ENCODE measurements around the gene YIF1A. TPM values are rescaled to one million over a fixed set of nuclear protein-coding genes. Genes with fewer than 3 reads are reported as not detected.
"Not testable (repeated sequence)": the region's sequence is repeated elsewhere in the genome, so short reads cannot be mapped to it uniquely, and the experiment has no call there.

YIF1A gene
- polyA plus RNA-seq, 1 donor from 2014 or later = 51.2 TPM

GRCh38 chr11:66311470-66311964 is 22.6 kb upstream of the YIF1A start:
- no peak overlapping the region for H3K4me2 ChIP-seq (ENCODE audit: low read length)
- no peaks in the 10 kb centered on the region for H3F3A ChIP-seq (ENCODE audit: insufficient read depth, low read length, poor library complexity, severe bottlenecking)
- peak overlapping the region; percentile 30 for H3K9ac ChIP-seq (ENCODE audit: low read length)
- no peaks in the 10 kb centered on the region for H3K9me2 ChIP-seq (ENCODE audit: insufficient read depth, low read length)
- H3K36me3 ChIP-seq (ENCODE audit: insufficient read depth, low read length) = no peaks in the 10 kb centered on the region
- H3K9me3 ChIP-seq (ENCODE audit: low read length) = no peaks in the 10 kb centered on the region
- H2AFZ ChIP-seq (ENCODE audit: low read depth, low read length) = no peak overlapping the region
- peaks cover 11% of the 10 kb centered on the region for H3K27me3 ChIP-seq (ENCODE audit: insufficient read depth, low read depth, low read length)
- no peak overlapping the region for H3K27ac ChIP-seq (ENCODE audit: low read length)
- H3K4me3 ChIP-seq (ENCODE audit: low read length) = peak overlapping the region; percentile 70
- no peak for TF ChIP-seq POLR2AphosphoS5 (IDR thresholded peaks at IDR 0.05)
- no peak for TF ChIP-seq EP300 (conservative IDR thresholded peaks at IDR 0.05; ENCODE audit: poor library complexity, severe bottlenecking)
- TF ChIP-seq EZH2 (IDR thresholded peaks at IDR 0.05; ENCODE audit: borderline replicate concordance, insufficient read depth, low read length, poor library complexity, severe bottlenecking) = no peak
- no peak for TF ChIP-seq MXI1 (conservative IDR thresholded peaks at IDR 0.05; ENCODE audit: poor library complexity, severe bottlenecking)
- no peak for TF ChIP-seq RAD21 (conservative IDR thresholded peaks at IDR 0.05)
- TF ChIP-seq TAF1 (IDR thresholded peaks at IDR 0.05; ENCODE audit: low read depth) = no peak
- TF ChIP-seq CTCF (IDR thresholded peaks at IDR 0.05; ENCODE audit: poor library complexity, severe bottlenecking) = no peak
- TF ChIP-seq SMC3 (conservative IDR thresholded peaks at IDR 0.05; ENCODE audit: poor library complexity) = no peak
- no peak for TF ChIP-seq REST (IDR thresholded peaks at IDR 0.05; ENCODE audit: borderline replicate concordance)
- H4K20me1 ChIP-seq (ENCODE audit: insufficient read depth) = no peaks in the 10 kb centered on the region
- no peaks in the 10 kb centered on the region for H3K79me2 ChIP-seq (replicated peaks; ENCODE audit: insufficient read depth, low read length)

GRCh38 chr11:66310803-66311440 is 22.0 kb upstream of the YIF1A start:
- H3K27me3 ChIP-seq (ENCODE audit: insufficient read depth, low read depth, low read length) = peaks cover 11% of the 10 kb centered on the region
- not testable (repeated sequence) for H3K9me3 ChIP-seq (ENCODE audit: low read length); H3K4me2 ChIP-seq (ENCODE audit: low read length); H3K36me3 ChIP-seq (ENCODE audit: insufficient read depth, low read length); H3K9me2 ChIP-seq (ENCODE audit: insufficient read depth, low read length); H3K4me3 ChIP-seq (ENCODE audit: low read length); H3F3A ChIP-seq (ENCODE audit: insufficient read depth, low read length, poor library complexity, severe bottlenecking); H3K79me2 ChIP-seq (replicated peaks; ENCODE audit: insufficient read depth, low read length); H3K27ac ChIP-seq (ENCODE audit: low read length); H4K20me1 ChIP-seq (ENCODE audit: insufficient read depth); H2AFZ ChIP-seq (ENCODE audit: low read depth, low read length); H3K9ac ChIP-seq (ENCODE audit: low read length)

Measured in neural cell (in vitro differentiated cells).